Esophagus squamous epithelium (tissue), 5 donors: Measurements from ENCODE around the gene EXOSC7. TPM values are rescaled to one million over a fixed set of nuclear protein-coding genes. Genes with fewer than 3 reads are reported as not detected.

Experiments
- DNase-seq: peaks from one replicate; lab custom pipeline; 2025; lab: John Stamatoyannopoulos, UW
- H3K27ac ChIP-seq, 4 donors: fragments of 200-600 bp; sonication (generic); one replicate each; pipeline ENCODE4 v1.5.1; 2016 to 2019; ENCODE audit warnings: mild to moderate bottlenecking in 1 of 4
- H3K27me3 ChIP-seq, 4 donors: fragments of 200-600 bp; sonication (generic); 1 replicate in 3 of 4; 2 replicates in 1 of 4; pipeline versions ENCODE4 v1.5.1 to v1.6.0; 2017 to 2021; ENCODE audit warnings: antibody characterized with exemption in 1 of 4
- H3K36me3 ChIP-seq, 3 donors: fragments of 200-600 bp; sonication (generic); one replicate each; pipeline ENCODE4 v1.5.1; 2016 to 2019
- H3K4me1 ChIP-seq, 3 donors: fragments of 200-600 bp; sonication (generic); one replicate each; pipeline ENCODE4 v1.5.1; 2017 to 2019
- H3K4me3 ChIP-seq, 4 donors: fragments of 200-600 bp; sonication (generic); 1 replicate in 3 of 4; 2 replicates in 1 of 4; pipeline ENCODE4 v1.5.1; 2016 to 2019; ENCODE audit warnings: mild to moderate bottlenecking in 2 of 4, moderate library complexity in 1 of 4
- H3K9me3 ChIP-seq, 3 donors: fragments of 200-600 bp; sonication (generic); one replicate each; pipeline ENCODE4 v1.5.1; 2016 to 2019
- CTCF ChIP-seq, 6 experiments: fragments of 450-650 bp in 4 of 6; fragments of 200-600 bp in 2 of 6; sonication (generic) in 2 of 6; IDR thresholded peaks; one replicate each; pipeline ENCODE4 v1.5.1; 2016 to 2019; ENCODE audit warnings: antibody characterized with exemption in 6 of 6, mild to moderate bottlenecking in 4 of 6, moderate library complexity in 4 of 6
- POLR2A ChIP-seq, 4 donors: fragments of 450-650 bp; IDR thresholded peaks; one replicate each; pipeline ENCODE4 v1.6.1; 2017; ENCODE audit warnings: antibody characterized with exemption in 4 of 4, mild to moderate bottlenecking in 4 of 4, moderate library complexity in 3 of 4
- WGBS, 2 donors: methylation state at CpG; one replicate each; pipeline ENCODE4 v1.1.5; 2018; 5-methylcytosine and 5-hydroxymethylcytosine counted together
- intact Hi-C: fragments of 100-400 bp; cut with DNase I; formaldehyde crosslinking; loops from one replicate; pipeline ENCODE4 v1.15.0; 2022
- total RNA-seq, 4 donors: library from RNA; depleted of rRNA; stranded (reverse); fragments of >200 nt; gene quantifications; one replicate each; pipeline ENCODE4 v1.1.0, GENCODE V29; 2016
- donor health status: DM: yes; HTN: yes; CAD: no.

The EXOSC7 gene
- total RNA-seq, 4 donors from 2014 or later: 28.8 to 59.9 (median 47.6) TPM

GRCh38 chr3:45008117-45008516, 32.1 kb downstream of the EXOSC7 start:
- H3K27me3 ChIP-seq: no peaks in the 10 kb centered on the region
- DNase-seq: no peak
- intact Hi-C loops: no loop called here
- H3K27ac ChIP-seq: no peak overlapping the region
- no peak for TF ChIP-seq POLR2A (IDR thresholded peaks at IDR 0.05)
- no peak for TF ChIP-seq CTCF (IDR thresholded peaks at IDR 0.05)
- 100% methylated on average over 1 of the region's 1 CpG for WGBS, 2 donors
- peaks cover 12 to 38% (median 24%) of the 10 kb centered on the region in 3 donors for H3K4me1 ChIP-seq
- peaks cover 0 to 80% (median 0%) of the 10 kb centered on the region in 3 donors for H3K36me3 ChIP-seq
- no peaks in the 10 kb centered on the region for H3K9me3 ChIP-seq
- H3K4me3 ChIP-seq: no peak overlapping the region

GRCh38 chr3:45009868-45010267, 33.8 kb downstream of the EXOSC7 start:
- peak overlapping the region in 2 of 4 donors; percentile 76 to 87 for H3K27ac ChIP-seq

GRCh38 chr3:45010811-45011333, 34.8 kb downstream of the EXOSC7 start:
- 25 to 40% methylated on average over 3 of the region's 3 CpGs for WGBS, 2 donors
- intact Hi-C loops: no loop called here
- no peak for DNase-seq
- Histone ChIP-seq H3K27ac (peak overlapping the region; percentile 57 to 87 (median 81)), H3K9me3 (no peaks in the 10 kb centered on the region), H3K4me1 (peaks cover 12 to 41% (median 24%) of the 10 kb centered on the region in 3 donors), H3K27me3 (no peaks in the 10 kb centered on the region), H3K4me3 (no peak overlapping the region), H3K36me3 (peaks cover 0 to 82% (median 0%) of the 10 kb centered on the region in 3 donors)
- TF ChIP-seq POLR2A (IDR thresholded peaks at IDR 0.05) (no peak), CTCF (IDR thresholded peaks at IDR 0.05) (no peak)

More at GRCh38 chr3:45009868-45010267, 33.8 kb downstream of the EXOSC7 start:
- peaks cover 0 to 81% (median 0%) of the 10 kb centered on the region in 3 donors for H3K36me3 ChIP-seq
- DNase-seq: no peak
- 90% methylated on average over 1 of the region's 1 CpG; no CpG with 5 or more reads in 1 of the 2 donors for WGBS, 2 donors
- intact Hi-C loops: no loop called here
- H3K27me3 ChIP-seq: no peaks in the 10 kb centered on the region
- H3K9me3 ChIP-seq: no peaks in the 10 kb centered on the region
- no peak overlapping the region for H3K4me3 ChIP-seq
- peaks cover 12 to 41% (median 24%) of the 10 kb centered on the region in 3 donors for H3K4me1 ChIP-seq
- TF ChIP-seq POLR2A (IDR thresholded peaks at IDR 0.05): no peak
- no peak for TF ChIP-seq CTCF (IDR thresholded peaks at IDR 0.05)

GRCh38 chr3:45011756-45012508, 35.9 kb downstream of the EXOSC7 start:
- TF ChIP-seq POLR2A (IDR thresholded peaks at IDR 0.05) (no peak), CTCF (IDR thresholded peaks at IDR 0.05) (no peak)
- peak overlapping the region in 1 of 4 donors; percentile 16 for H3K4me3 ChIP-seq
- no peaks in the 10 kb centered on the region for H3K9me3 ChIP-seq
- DNase-seq: no peak
- WGBS, 2 donors: 18 to 30% methylated on average over 7 of the region's 7 CpGs
- peak overlapping the region; percentile 57 to 87 (median 81) for H3K27ac ChIP-seq
- intact Hi-C loops: no loop called here
- peaks cover 12 to 41% (median 24%) of the 10 kb centered on the region in 3 donors for H3K4me1 ChIP-seq
- H3K27me3 ChIP-seq: no peaks in the 10 kb centered on the region
- H3K36me3 ChIP-seq: peaks cover 0 to 86% (median 0%) of the 10 kb centered on the region in 3 donors

GRCh38 chr3:45012577-45012976, 36.5 kb downstream of the EXOSC7 start:
- intact Hi-C loops: no loop called here
- peak overlapping the region; percentile 57 to 87 (median 81) for H3K27ac ChIP-seq
- no peak overlapping the region for H3K4me3 ChIP-seq
- TF ChIP-seq CTCF (IDR thresholded peaks at IDR 0.05) (no peak), POLR2A (IDR thresholded peaks at IDR 0.05) (no peak)
- no peaks in the 10 kb centered on the region for H3K9me3 ChIP-seq
- no peaks in the 10 kb centered on the region for H3K27me3 ChIP-seq
- no peak for DNase-seq
- 88 to 95% methylated on average over 4 of the region's 4 CpGs for WGBS, 2 donors
- H3K4me1 ChIP-seq: peaks cover 12 to 45% (median 24%) of the 10 kb centered on the region in 3 donors
- peaks cover 0 to 80% (median 0%) of the 10 kb centered on the region in 3 donors for H3K36me3 ChIP-seq
